Parathyroid adenoma (tissue), 2 donors: ENCODE measurements around the gene CTTN.

Source experiments
- H2AFZ ChIP-seq: fragments of 300-600 bp; sonication (generic); one replicate; pipeline ENCODE4 v1.7.0; 2017; ENCODE audit warnings: antibody characterized with exemption, mild to moderate bottlenecking
- H3K27ac ChIP-seq: fragments of 300-600 bp; sonication (generic); one replicate; pipeline ENCODE4 v1.7.0; 2017
- H3K27me3 ChIP-seq: fragments of 300-600 bp; sonication (generic); one replicate; pipeline ENCODE4 v1.7.0; 2017; ENCODE audit warnings: low read length; ENCODE audit not compliant: control insufficient read depth, insufficient read depth
- H3K36me3 ChIP-seq: fragments of 300-600 bp; sonication (generic); one replicate; pipeline ENCODE4 v1.7.0; 2017; ENCODE audit warnings: low read length; ENCODE audit not compliant: control insufficient read depth, insufficient read depth
- H3K4me1 ChIP-seq: fragments of 300-600 bp; sonication (generic); one replicate; pipeline ENCODE4 v1.7.0; 2017; ENCODE audit warnings: control low read depth
- H3K4me2 ChIP-seq: fragments of 300-600 bp; sonication (generic); one replicate; pipeline ENCODE4 v1.7.0; 2017; ENCODE audit warnings: low read length
- H3K4me3 ChIP-seq: fragments of 300-600 bp; sonication (generic); one replicate; pipeline ENCODE4 v1.7.0; 2017; ENCODE audit warnings: low read depth, low read length
- H3K79me2 ChIP-seq: fragments of 300-600 bp; sonication (generic); one replicate; pipeline ENCODE4 v1.7.0; 2017; ENCODE audit warnings: control low read depth
- H3K9ac ChIP-seq: fragments of 300-600 bp; sonication (generic); one replicate; pipeline ENCODE4 v1.7.0; 2017; ENCODE audit warnings: mild to moderate bottlenecking
- H3K9me3 ChIP-seq: fragments of 300-600 bp; sonication (generic); one replicate; pipeline ENCODE4 v1.7.0; 2017; ENCODE audit warnings: low read length; ENCODE audit not compliant: control insufficient read depth
- CTCF ChIP-seq: fragments of 300-600 bp; sonication (generic); IDR thresholded peaks from one replicate; pipeline ENCODE4 v1.7.0; 2017; ENCODE audit warnings: antibody characterized with exemption, mild to moderate bottlenecking
- donor health status: primary hyperparathyroidism.

Gene CTTN

DNA sequence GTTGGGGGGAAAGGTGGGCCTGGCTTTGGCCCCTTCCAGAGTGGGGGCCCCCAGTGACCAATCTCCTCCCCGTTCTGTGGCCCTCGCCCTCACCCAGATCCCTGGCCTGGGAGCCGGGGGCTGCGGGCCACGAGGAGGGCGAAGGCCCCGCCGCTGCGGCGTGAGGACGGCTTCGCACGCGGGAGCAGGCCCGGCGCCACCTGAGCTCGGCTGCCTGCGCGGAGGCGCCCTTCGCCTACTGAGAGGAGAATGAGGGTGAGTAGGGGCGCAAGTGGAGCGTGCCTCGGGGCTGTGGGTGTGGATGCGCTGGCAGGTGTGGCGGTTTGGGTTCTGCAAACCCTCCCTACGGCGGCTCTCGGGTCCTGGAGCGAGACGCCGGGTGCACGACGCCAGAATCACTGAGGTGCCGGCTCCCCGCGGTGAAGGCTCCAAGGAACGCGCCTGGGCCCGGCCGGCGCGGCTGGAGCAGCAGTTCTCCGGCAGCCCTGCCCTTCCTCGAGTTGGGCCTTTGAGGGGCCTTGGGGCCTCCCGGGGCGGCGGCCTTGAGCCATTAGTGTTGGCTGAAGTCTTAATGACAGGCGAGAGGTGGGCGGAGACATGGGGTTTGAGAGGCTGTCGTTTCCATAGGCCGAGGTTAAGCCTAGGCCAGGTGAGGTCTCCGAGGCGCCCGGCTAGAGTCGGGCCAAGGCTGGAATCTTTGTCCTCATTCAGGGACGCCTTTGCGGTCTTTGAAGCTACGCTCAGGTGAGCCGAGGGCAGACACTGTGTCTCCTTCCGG is 65.3 kb downstream of the CTTN start:
- Histone ChIP-seq H3K9ac (no peak overlapping the region), H3K36me3 (no peaks in the 10 kb centered on the region), H3K79me2 (no peaks in the 10 kb centered on the region), H3K9me3 (no peaks in the 10 kb centered on the region), H3K27me3 (no peaks in the 10 kb centered on the region), H3K4me3 (no peak overlapping the region), H3K27ac (no peak overlapping the region), H2AFZ (no peak overlapping the region), H3K4me2 (no peak overlapping the region), H3K4me1 (no peaks in the 10 kb centered on the region)
- TF ChIP-seq CTCF = no peak

DNA sequence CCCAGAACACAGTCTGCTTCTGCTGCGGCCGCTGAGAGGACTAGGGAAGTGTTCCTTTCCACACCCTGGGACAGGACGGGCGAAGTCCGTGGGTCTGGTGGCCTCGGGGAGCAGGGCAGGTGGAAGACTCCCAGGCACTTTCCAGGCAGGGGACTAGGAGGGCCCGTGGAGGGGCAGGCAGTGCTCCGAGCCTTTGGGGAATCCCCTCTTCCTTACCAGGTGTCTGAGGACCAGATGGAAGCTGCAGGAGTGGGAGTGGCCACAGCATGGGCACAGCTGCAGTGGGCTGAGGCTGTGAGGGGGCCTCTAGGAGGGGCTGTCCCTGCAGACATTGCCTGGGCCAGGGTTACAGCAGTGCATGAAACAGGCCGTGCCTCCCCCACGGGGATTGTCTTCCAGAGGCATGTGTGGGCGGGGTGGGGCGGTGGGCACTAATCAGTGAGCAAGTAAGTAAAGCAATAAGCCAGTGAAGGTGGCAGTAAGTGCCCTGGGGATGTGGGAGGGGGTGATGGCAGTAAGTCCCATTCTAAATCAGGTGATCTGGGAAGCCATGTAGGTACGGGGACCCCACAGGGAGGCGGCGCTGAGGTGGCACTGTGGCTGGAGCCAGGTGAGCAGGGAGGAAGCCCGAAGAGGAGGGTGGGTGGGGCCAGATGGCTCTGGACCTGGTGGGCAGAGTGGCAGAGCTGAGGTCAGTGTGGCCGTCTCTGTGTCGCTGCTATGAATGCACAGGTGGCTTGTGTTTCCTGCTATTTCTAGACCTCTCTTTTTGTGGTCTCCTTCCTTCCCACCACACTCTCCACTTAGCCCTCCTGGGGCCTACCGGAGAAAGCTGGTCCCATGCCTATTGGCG is 66.4 kb downstream of the CTTN start:
- Histone ChIP-seq H3K4me1 (no peaks in the 10 kb centered on the region), H3K27me3 (no peaks in the 10 kb centered on the region), H3K4me3 (no peak overlapping the region), H3K27ac (no peak overlapping the region), H3K9me3 (no peaks in the 10 kb centered on the region), H3K79me2 (no peaks in the 10 kb centered on the region), H2AFZ (no peak overlapping the region), H3K4me2 (no peak overlapping the region), H3K9ac (no peak overlapping the region), H3K36me3 (no peaks in the 10 kb centered on the region)
- no peak for TF ChIP-seq CTCF

- no peak overlapping the region for H3K4me2 ChIP-seq
- no peak overlapping the region for H2AFZ ChIP-seq
- H3K79me2 ChIP-seq = no peaks in the 10 kb centered on the region
- no peak overlapping the region for H3K9ac ChIP-seq
- H3K27me3 ChIP-seq = no peaks in the 10 kb centered on the region
- no peaks in the 10 kb centered on the region for H3K4me1 ChIP-seq
- H3K9me3 ChIP-seq = no peaks in the 10 kb centered on the region
- no peaks in the 10 kb centered on the region for H3K36me3 ChIP-seq
- no peak overlapping the region for H3K27ac ChIP-seq
- no peak for TF ChIP-seq CTCF
- no peak overlapping the region for H3K4me3 ChIP-seq
Measured at GRCh38 chr11:70466154-70466553, 67.8 kb downstream of the CTTN start.

GRCh38 chr11:70466596-70466995 is 68.3 kb downstream of the CTTN start:
- Histone ChIP-seq H2AFZ (no peak overlapping the region), H3K4me2 (no peak overlapping the region), H3K9me3 (no peaks in the 10 kb centered on the region), H3K9ac (no peak overlapping the region), H3K27ac (no peak overlapping the region), H3K4me3 (no peak overlapping the region), H3K79me2 (no peaks in the 10 kb centered on the region), H3K4me1 (no peaks in the 10 kb centered on the region), H3K36me3 (no peaks in the 10 kb centered on the region), H3K27me3 (no peaks in the 10 kb centered on the region)
- TF ChIP-seq CTCF = no peak
